ENCODE data around the gene LRIT3.

DNA sequence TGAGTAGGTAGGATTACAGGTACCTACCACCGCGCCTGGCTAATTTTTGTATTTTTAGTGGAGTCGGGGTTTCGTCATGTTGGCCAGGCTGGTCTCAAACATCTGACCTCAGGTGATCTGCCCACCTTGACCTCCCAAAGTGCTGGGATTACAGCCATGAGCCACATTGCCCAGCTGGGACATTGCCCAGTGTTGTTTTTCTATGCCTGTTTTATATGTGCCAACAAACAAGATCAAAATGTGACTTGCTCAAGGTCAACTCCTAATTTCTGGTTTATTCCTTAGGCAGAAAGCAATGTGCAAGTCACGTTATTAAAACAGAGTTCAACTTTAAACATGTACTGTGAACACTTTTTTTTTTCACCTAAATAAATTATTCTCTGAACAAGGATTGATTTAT lies 2.7 kb downstream of the LRIT3 start:
- TF ChIP-seq TEAD4 (IDR thresholded peaks at IDR 0.05) (no peak), TAF1 (IDR thresholded peaks at IDR 0.05; ENCODE audit: low read depth) (no peak)
